ENCODE measurements around the gene ABHD15. TPM values are rescaled to one million over a fixed set of nuclear protein-coding genes. Genes with fewer than 3 reads are reported as not detected.

Gene ABHD15
- total and polyA plus RNA-seq, 8 donors = 3.9 to 10.6 (median 6.5) TPM

DNA sequence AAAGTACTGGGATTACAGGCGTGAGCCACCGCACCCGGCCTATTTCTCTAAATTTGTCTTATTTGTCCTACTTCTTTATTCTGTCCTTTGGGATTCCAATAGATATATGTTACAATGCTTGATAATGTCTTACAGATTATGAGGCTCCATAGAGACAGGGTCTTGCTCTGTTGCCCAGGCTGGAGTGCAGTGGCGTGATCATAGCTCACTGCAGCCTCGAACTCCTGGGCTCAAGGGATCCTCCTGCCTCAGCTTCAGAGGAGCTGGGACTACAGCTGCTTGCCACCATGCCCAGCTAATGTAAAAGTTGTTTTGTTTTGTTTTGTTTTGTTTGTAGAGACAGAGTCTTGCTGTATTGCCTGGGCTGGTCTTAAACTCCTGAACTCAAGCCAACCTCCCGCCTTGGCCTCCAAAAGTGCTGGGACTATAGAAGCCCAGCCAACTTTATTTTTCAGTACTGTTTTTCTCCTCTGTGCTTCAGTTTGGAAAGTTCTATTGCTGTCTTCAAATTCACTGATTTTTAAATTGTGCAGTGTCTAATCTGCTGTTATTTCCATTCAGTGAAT, 36.4 kb upstream of the ABHD15 start:
- FAIRE-seq = no peak
- H3K27me3 ChIP-seq = no peaks in the 10 kb centered on the region
- H3K4me3 ChIP-seq = no peak overlapping the region
- H3K36me3 ChIP-seq = no peaks in the 10 kb centered on the region
- TF ChIP-seq, protein P1, sequence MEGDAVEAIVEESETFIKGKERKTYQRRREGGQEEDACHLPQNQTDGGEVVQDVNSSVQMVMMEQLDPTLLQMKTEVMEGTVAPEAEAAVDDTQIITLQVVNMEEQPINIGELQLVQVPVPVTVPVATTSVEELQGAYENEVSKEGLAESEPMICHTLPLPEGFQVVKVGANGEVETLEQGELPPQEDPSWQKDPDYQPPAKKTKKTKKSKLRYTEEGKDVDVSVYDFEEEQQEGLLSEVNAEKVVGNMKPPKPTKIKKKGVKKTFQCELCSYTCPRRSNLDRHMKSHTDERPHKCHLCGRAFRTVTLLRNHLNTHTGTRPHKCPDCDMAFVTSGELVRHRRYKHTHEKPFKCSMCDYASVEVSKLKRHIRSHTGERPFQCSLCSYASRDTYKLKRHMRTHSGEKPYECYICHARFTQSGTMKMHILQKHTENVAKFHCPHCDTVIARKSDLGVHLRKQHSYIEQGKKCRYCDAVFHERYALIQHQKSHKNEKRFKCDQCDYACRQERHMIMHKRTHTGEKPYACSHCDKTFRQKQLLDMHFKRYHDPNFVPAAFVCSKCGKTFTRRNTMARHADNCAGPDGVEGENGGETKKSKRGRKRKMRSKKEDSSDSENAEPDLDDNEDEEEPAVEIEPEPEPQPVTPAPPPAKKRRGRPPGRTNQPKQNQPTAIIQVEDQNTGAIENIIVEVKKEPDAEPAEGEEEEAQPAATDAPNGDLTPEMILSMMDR (IDR thresholded peaks at IDR 0.05) = no peak
- H3K27ac ChIP-seq = no peak overlapping the region
- WGBS, 2 donors = 92 to 94% methylated on average over 6 of the region's 6 CpGs
- H3K9me3 ChIP-seq = no peaks in the 10 kb centered on the region
- no peaks in the 10 kb centered on the region for H3K4me1 ChIP-seq
- intact Hi-C loops (cut with DNase I) = no loop called here
- no peak for DNase-seq
- no peak for ATAC-seq

DNA sequence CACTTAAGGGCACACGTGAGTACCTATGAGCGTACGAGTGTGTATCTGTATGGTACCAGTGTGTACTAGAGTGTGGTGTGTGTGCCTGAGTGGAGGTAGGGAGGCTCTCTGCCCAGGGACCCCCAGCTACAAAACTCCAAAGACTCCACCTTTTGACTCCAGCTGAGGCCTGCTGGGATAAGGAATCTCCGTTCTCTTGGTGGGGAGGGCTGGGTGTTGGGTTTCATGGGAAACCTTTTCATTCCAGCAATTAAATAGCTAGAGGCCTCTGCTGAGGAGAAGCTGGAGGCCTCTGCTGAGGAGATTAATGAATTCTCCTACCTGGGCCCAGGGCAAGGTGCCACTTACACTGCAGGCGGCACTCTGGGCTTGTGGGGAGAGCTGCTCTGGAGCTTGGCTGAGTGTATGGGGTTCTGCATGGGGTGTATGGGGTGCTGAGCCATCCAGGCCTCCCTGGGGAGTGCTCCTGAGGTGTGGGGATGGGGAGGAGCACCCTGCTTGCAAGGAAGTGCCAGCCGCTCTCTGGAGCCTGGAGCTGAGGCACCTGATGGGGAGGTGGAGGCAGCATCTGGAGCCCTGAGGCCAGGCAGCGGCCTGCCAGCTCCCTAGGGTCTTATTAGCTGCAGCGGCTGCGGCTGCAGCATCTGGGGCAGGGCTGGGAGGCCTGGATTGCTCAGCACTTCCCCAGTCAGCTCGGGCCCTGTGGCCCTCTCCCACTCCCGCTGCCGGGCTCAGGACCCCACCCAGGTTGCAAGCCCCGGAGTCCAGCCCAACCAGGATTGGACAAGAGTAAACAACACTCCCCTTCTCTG, 30.7 kb upstream of the ABHD15 start:
- intact Hi-C loops (cut with DNase I) = no loop called here
- Histone ChIP-seq H3K36me3 (no peaks in the 10 kb centered on the region), H3K9me3 (no peaks in the 10 kb centered on the region), H3K27me3 (no peaks in the 10 kb centered on the region), H3K27ac (no peak overlapping the region), H3K4me3 (no peak overlapping the region), H3K4me1 (peaks cover under 1 to 3% (median 2%) of the 10 kb centered on the region in 3 donors)
- 73 to 83% methylated on average over 13 of the region's 13 CpGs for WGBS, 2 donors
- ATAC-seq (no peak), DNase-seq (peak in 1 of 6 donors; percentile 45), FAIRE-seq (no peak)
- TF ChIP-seq, protein P1 (IDR thresholded peaks at IDR 0.05) = no peak

DNA sequence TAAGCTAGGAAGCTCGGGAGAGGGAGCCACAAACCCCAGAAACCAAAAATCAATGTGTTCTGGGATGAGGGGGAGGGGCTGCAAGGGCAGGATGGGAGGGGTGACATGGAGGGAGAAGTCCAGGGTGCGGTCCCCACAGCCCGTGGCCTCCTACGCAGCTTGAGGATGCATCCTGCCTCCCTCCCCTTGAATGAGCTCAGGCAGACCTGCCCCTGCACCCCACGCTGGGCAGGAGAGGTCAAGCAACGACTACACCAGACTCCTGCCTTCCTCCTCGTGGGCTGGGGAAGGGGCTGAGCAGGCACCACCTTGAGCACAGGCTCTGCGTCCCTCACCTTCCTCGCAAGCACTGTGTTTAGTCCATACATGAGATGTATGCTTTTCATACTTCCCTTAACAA, 30.0 kb upstream of the ABHD15 start:
- Histone ChIP-seq H3K4me3 (no peak overlapping the region), H3K9me3 (no peaks in the 10 kb centered on the region), H3K27me3 (no peaks in the 10 kb centered on the region), H3K36me3 (no peaks in the 10 kb centered on the region), H3K27ac (no peak overlapping the region), H3K4me1 (peaks cover 8 to 10% (median 10%) of the 10 kb centered on the region in 3 donors)
- DNase-seq (peak in 1 of 6 donors; percentile 46), FAIRE-seq (no peak), ATAC-seq (no peak)
- WGBS, 2 donors = 74 to 76% methylated on average over 9 of the region's 9 CpGs
- intact Hi-C loops (cut with DNase I) = no loop called here
- TF ChIP-seq, protein P1 (IDR thresholded peaks at IDR 0.05) = no peak

DNA sequence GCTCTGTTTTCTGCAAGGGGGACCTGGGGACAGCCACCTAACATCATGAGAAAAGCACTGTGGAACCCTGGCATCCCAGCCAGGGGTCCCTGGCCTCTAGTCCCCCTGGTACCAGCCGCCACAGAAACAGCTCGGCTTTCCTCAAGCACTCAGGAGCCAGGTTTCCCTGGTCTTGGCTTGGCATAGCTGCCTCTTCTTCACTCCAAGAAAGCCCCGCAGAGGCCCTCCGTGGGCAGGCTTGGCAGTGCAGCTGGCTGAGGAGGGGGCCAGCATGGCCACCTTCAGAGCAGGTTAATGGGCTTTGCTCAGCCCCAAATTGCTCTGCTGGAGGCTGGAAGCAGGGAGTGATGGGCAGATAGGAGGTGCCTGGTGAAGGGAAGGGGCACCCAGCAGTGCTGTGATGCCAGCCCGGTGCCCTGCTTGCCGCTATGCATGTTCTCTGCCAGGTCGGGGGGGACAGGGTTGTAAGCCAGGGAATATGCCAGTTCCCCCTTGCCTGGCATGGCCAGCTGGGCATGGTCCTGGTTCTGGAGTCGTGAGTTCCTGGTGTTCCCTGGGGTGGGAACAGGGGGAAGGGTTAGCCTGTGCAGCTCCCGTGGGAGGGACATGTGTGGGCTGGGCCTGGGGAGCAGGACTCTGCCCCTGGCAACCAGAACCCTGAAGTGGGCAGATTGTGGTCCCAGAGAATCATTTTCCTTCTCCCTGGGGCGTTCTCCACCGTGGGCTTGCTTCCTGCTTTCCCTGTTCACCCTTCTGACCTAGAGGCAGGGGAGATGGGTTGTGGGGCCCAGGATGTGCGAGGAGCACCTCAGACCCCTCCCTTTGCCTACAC, 29.3 kb upstream of the ABHD15 start:
- H3K27ac ChIP-seq = no peak overlapping the region
- DNase-seq = peak in 1 of 6 donors; percentile 47
- ATAC-seq = no peak
- no peaks in the 10 kb centered on the region for H3K36me3 ChIP-seq
- H3K4me1 ChIP-seq = peaks cover 9 to 17% (median 11%) of the 10 kb centered on the region in 3 donors
- FAIRE-seq = no peak
- 77 to 79% methylated on average over 12 of the region's 12 CpGs for WGBS, 2 donors
- intact Hi-C loops (cut with DNase I) = no loop called here
- no peak overlapping the region for H3K4me3 ChIP-seq
- no peaks in the 10 kb centered on the region for H3K27me3 ChIP-seq
- TF ChIP-seq, protein P1 (IDR thresholded peaks at IDR 0.05) = no peak
- H3K9me3 ChIP-seq = no peaks in the 10 kb centered on the region
